HUES64 (cell line): ENCODE measurements around the gene NDFIP2.

ENCODE experiments used
- H3K27ac ChIP-seq: 2 replicates; pipeline ENCODE4 v1.7.0; 2013; ENCODE audit warnings: low read depth, low read length, inconsistent platforms
- H3K27me3 ChIP-seq: 2 replicates; pipeline ENCODE4 v1.6.1; 2013; ENCODE audit warnings: mild to moderate bottlenecking, low read length; ENCODE audit not compliant: insufficient read depth
- H3K36me3 ChIP-seq: 2 replicates; pipeline ENCODE4 v1.6.1; 2013; ENCODE audit warnings: mild to moderate bottlenecking, low read length; ENCODE audit not compliant: insufficient read depth
- H3K4me1 ChIP-seq: 2 replicates; pipeline ENCODE4 v1.6.1; 2013; ENCODE audit warnings: mild to moderate bottlenecking, low read length, moderate library complexity; ENCODE audit not compliant: insufficient read depth
- H3K4me3 ChIP-seq: 2 replicates; pipeline ENCODE4 v1.5.1; 2013; ENCODE audit warnings: mild to moderate bottlenecking, low read length, moderate library complexity
- H3K9ac ChIP-seq: 2 replicates; pipeline ENCODE4 v1.6.1; 2013; ENCODE audit warnings: mild to moderate bottlenecking, low read depth, low read length
- H3K9me3 ChIP-seq: 2 replicates; pipeline ENCODE4 v1.6.1; 2013; ENCODE audit warnings: low read depth, low read length; ENCODE audit not compliant: insufficient read depth
- WGBS: fragments of 150-250, 120-280 bp; methylation state at CpG from one replicate; pipeline ENCODE4 v1.1.7; 2013; ENCODE audit warnings: missing lambda C conversion rate; 5-methylcytosine and 5-hydroxymethylcytosine counted together

Gene NDFIP2

GRCh38 chr13:79482281-79482970, 1.5 kb downstream of the NDFIP2 start:
- peaks cover 22% of the 10 kb centered on the region for H3K27me3 ChIP-seq
- H3K4me1 ChIP-seq, result peaks cover 12% of the 10 kb centered on the region
- peak overlapping the region; percentile 81; the same call in 1 of the 2 replicates for H3K9ac ChIP-seq
- no peak overlapping the region for H3K27ac ChIP-seq
- peak overlapping the region; percentile 90 for H3K4me3 ChIP-seq
- 73% methylated on average over 3 of the region's 3 CpGs for WGBS
- no peaks in the 10 kb centered on the region for H3K9me3 ChIP-seq
- no peaks in the 10 kb centered on the region for H3K36me3 ChIP-seq

- Histone ChIP-seq H3K36me3 (no peaks in the 10 kb centered on the region), H3K4me1 (peaks cover 12% of the 10 kb centered on the region), H3K9ac (no peak overlapping the region), H3K9me3 (no peaks in the 10 kb centered on the region), H3K4me3 (0 out of 2 replicates have a peak overlapping the region, but pooled peaks have one; percentile 90), H3K27ac (no peak overlapping the region), H3K27me3 (peaks cover 22% of the 10 kb centered on the region)
- WGBS, result 82% methylated on average over 3 of the region's 4 CpGs
Measured at GRCh38 chr13:79483086-79483706, 2.2 kb downstream of the NDFIP2 start.

GRCh38 chr13:79485014-79485811, 4.3 kb downstream of the NDFIP2 start:
- 88% methylated on average over 3 of the region's 4 CpGs for WGBS
- H3K27ac ChIP-seq, result no peak overlapping the region
- H3K36me3 ChIP-seq, result no peaks in the 10 kb centered on the region
- H3K27me3 ChIP-seq, result peaks cover 7% of the 10 kb centered on the region
- H3K9ac ChIP-seq, result no peak overlapping the region
- no peak overlapping the region for H3K4me3 ChIP-seq
- H3K9me3 ChIP-seq, result no peaks in the 10 kb centered on the region
- peaks cover 12% of the 10 kb centered on the region for H3K4me1 ChIP-seq

GRCh38 chr13:79486433-79487188, 5.7 kb downstream of the NDFIP2 start:
- no peak overlapping the region for H3K27ac ChIP-seq
- peaks cover 25% of the 10 kb centered on the region for H3K4me1 ChIP-seq
- no peaks in the 10 kb centered on the region for H3K9me3 ChIP-seq
- H3K27me3 ChIP-seq, result no peaks in the 10 kb centered on the region
- WGBS, result 95% methylated on average over 6 of the region's 6 CpGs
- no peak overlapping the region for H3K9ac ChIP-seq
- H3K4me3 ChIP-seq, result no peak overlapping the region
- H3K36me3 ChIP-seq, result no peaks in the 10 kb centered on the region

- no peak overlapping the region for H3K4me3 ChIP-seq
- H3K36me3 ChIP-seq, result no peaks in the 10 kb centered on the region
- no peak overlapping the region for H3K9ac ChIP-seq
- H3K9me3 ChIP-seq, result no peaks in the 10 kb centered on the region
- H3K4me1 ChIP-seq, result peaks cover 44% of the 10 kb centered on the region
- no peak overlapping the region for H3K27ac ChIP-seq
- H3K27me3 ChIP-seq, result no peaks in the 10 kb centered on the region
- WGBS, result 89% methylated on average over 1 of the region's 1 CpG
Measured at GRCh38 chr13:79490326-79490725, 9.4 kb downstream of the NDFIP2 start.

- no peaks in the 10 kb centered on the region for H3K9me3 ChIP-seq
- peaks cover 44% of the 10 kb centered on the region for H3K4me1 ChIP-seq
- no peaks in the 10 kb centered on the region for H3K27me3 ChIP-seq
- no peak overlapping the region for H3K4me3 ChIP-seq
- no peak overlapping the region for H3K9ac ChIP-seq
- H3K36me3 ChIP-seq, result no peaks in the 10 kb centered on the region
- no peak overlapping the region for H3K27ac ChIP-seq
- WGBS, result 93% methylated on average over 1 of the region's 1 CpG
Measured at GRCh38 chr13:79490824-79491223, 9.9 kb downstream of the NDFIP2 start.

- Histone ChIP-seq H3K4me3 (no peak overlapping the region), H3K4me1 (peaks cover 51% of the 10 kb centered on the region), H3K36me3 (no peaks in the 10 kb centered on the region), H3K9ac (no peak overlapping the region), H3K9me3 (no peaks in the 10 kb centered on the region), H3K27ac (no peak overlapping the region), H3K27me3 (no peaks in the 10 kb centered on the region)
- WGBS, result 80% methylated on average over 4 of the region's 4 CpGs
Measured at GRCh38 chr13:79491715-79492114, 10.8 kb downstream of the NDFIP2 start.

- H3K9ac ChIP-seq, result no peak overlapping the region
- no peaks in the 10 kb centered on the region for H3K36me3 ChIP-seq
- no peak overlapping the region for H3K4me3 ChIP-seq
- no peaks in the 10 kb centered on the region for H3K27me3 ChIP-seq
- peaks cover 58% of the 10 kb centered on the region for H3K4me1 ChIP-seq
- H3K27ac ChIP-seq, result no peak overlapping the region
- no peaks in the 10 kb centered on the region for H3K9me3 ChIP-seq
- WGBS, result 80% methylated on average over 5 of the region's 5 CpGs
Measured at GRCh38 chr13:79492313-79492798, 11.4 kb downstream of the NDFIP2 start.

- H3K4me3 ChIP-seq, result no peak overlapping the region
- H3K27me3 ChIP-seq, result no peaks in the 10 kb centered on the region
- H3K36me3 ChIP-seq, result no peaks in the 10 kb centered on the region
- no peak overlapping the region for H3K27ac ChIP-seq
- peaks cover 60% of the 10 kb centered on the region for H3K4me1 ChIP-seq
- no peaks in the 10 kb centered on the region for H3K9me3 ChIP-seq
- H3K9ac ChIP-seq, result no peak overlapping the region
- WGBS, result 89% methylated on average over 2 of the region's 2 CpGs
Measured at GRCh38 chr13:79492918-79493594, 12.1 kb downstream of the NDFIP2 start.

GRCh38 chr13:79496188-79496587, 15.2 kb downstream of the NDFIP2 start:
- H3K36me3 ChIP-seq, result no peaks in the 10 kb centered on the region
- H3K27ac ChIP-seq, result no peak overlapping the region
- peaks cover 51% of the 10 kb centered on the region for H3K4me1 ChIP-seq
- no peaks in the 10 kb centered on the region for H3K27me3 ChIP-seq
- H3K9ac ChIP-seq, result no peak overlapping the region
- no peak overlapping the region for H3K4me3 ChIP-seq
- no peaks in the 10 kb centered on the region for H3K9me3 ChIP-seq
- WGBS, result 90% methylated on average over 1 of the region's 1 CpG
